ENCODE results near the gene IRF7. TPM values are rescaled to one million over a fixed set of nuclear protein-coding genes. Genes with fewer than 3 reads are reported as not detected.

Gene IRF7
- total RNA-seq, 1 experiment from 2014 or later: 80.8 TPM

- intact Hi-C loops (cut with micrococcal nuclease): no loop called here
- DNase-seq (no peak), ATAC-seq (no peak)
- BruUV-seq (replicated peaks): no TSS peak
- TF ChIP-seq, protein P1, sequence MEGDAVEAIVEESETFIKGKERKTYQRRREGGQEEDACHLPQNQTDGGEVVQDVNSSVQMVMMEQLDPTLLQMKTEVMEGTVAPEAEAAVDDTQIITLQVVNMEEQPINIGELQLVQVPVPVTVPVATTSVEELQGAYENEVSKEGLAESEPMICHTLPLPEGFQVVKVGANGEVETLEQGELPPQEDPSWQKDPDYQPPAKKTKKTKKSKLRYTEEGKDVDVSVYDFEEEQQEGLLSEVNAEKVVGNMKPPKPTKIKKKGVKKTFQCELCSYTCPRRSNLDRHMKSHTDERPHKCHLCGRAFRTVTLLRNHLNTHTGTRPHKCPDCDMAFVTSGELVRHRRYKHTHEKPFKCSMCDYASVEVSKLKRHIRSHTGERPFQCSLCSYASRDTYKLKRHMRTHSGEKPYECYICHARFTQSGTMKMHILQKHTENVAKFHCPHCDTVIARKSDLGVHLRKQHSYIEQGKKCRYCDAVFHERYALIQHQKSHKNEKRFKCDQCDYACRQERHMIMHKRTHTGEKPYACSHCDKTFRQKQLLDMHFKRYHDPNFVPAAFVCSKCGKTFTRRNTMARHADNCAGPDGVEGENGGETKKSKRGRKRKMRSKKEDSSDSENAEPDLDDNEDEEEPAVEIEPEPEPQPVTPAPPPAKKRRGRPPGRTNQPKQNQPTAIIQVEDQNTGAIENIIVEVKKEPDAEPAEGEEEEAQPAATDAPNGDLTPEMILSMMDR (conservative IDR thresholded peaks at IDR 0.05; ENCODE audit: low read depth, low read length): no peak
- TF ChIP-seq EZH2 (IDR thresholded peaks at IDR 0.05; ENCODE audit: low read length, unreplicated experiment) (no peak), EZH2phosphoT487 (IDR thresholded peaks at IDR 0.05; ENCODE audit: borderline replicate concordance, low read length) (no peak)
- Histone ChIP-seq H2AFZ (ENCODE audit: low read length) (no peak overlapping the region), H3K9ac (ENCODE audit: low read length) (no peak overlapping the region), H3K27ac (ENCODE audit: low read length) (no peak overlapping the region), H3F3A (ENCODE audit: low read length, unreplicated experiment) (no peaks in the 10 kb centered on the region), H3K4me2 (ENCODE audit: low read length) (no peak overlapping the region), H3K4me1 (ENCODE audit: insufficient read depth, low read length) (peaks cover 19% of the 10 kb centered on the region), H3K79me2 (ENCODE audit: low read length) (peaks cover 70% of the 10 kb centered on the region), H4K20me1 (ENCODE audit: low read length) (peaks cover 58% of the 10 kb centered on the region), H3K27me3 (ENCODE audit: low read length) (no peaks in the 10 kb centered on the region), H3K36me3 (ENCODE audit: low read depth, low read length) (peaks cover 18% of the 10 kb centered on the region; the same call in 1 of the 2 replicates), H3K4me3 (ENCODE audit: low read length) (no peak overlapping the region), H3K9me3 (ENCODE audit: low read length) (no peaks in the 10 kb centered on the region), H3K9me2 (replicated peaks; ENCODE audit: low read length) (no peaks in the 10 kb centered on the region)
- POLR2A ChIA-PET (ENCODE audit: unreplicated experiment): interaction anchor here (0.6 kb wide), 1 partner anchor 86 kb away, joined by 3 read pairs; no protein-coding TSS in a partner anchor
- CTCF ChIA-PET: interaction anchor here (0.7 kb wide), 1 partner anchor 80 kb away, joined by 6 read pairs; no protein-coding TSS in a partner anchor
Measured at GRCh38 chr11:581342-581741, 34.4 kb downstream of the IRF7 start.

DNA sequence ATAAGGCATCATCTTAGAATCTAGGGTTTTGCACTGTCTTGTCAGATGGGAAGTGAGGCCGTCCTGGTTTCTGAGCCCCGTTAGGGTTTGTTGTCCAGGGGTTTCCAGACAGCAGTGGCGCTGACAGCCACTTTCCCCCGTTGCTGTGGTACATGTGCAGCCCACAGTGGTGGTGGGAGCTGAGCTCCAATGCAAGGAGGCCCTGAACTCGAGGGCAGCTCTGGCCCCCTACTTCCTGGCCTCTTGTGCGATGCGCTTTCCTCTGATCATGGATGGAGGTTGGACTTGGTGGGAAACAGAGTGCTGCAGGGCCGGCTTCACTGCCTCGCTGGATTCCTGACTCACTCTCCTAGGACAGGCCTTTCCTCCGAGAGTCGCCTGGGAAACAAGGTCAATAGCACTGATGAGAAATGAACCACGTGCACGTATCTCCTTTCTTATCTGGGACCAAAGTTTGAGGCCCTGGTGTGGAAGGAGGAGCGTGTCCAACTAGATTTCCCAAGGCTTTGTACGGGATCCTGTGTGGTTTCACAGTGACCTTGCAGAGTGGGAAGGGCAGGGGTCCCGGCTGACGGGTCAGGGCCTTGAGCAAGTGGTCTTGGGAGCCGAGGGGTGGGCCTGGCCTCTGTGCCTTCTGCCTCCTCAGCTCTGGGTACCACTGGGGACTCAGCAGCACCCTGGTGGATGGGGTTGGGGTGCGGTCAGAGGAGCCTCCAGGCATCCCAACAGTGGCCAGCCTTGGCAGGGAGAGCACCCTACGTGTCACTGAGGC lies 35.7 kb downstream of the IRF7 start:
- no peak for TF ChIP-seq EZH2phosphoT487 (IDR thresholded peaks at IDR 0.05; ENCODE audit: borderline replicate concordance, low read length)
- TF ChIP-seq, protein P1 (conservative IDR thresholded peaks at IDR 0.05; ENCODE audit: low read depth, low read length): no peak
- ChIA-PET POLR2A (ENCODE audit: unreplicated experiment) (no interaction called here), CTCF (no interaction called here)
- Histone ChIP-seq H2AFZ (ENCODE audit: low read length) (no peak overlapping the region), H4K20me1 (ENCODE audit: low read length) (peaks cover 58% of the 10 kb centered on the region), H3F3A (ENCODE audit: low read length, unreplicated experiment) (no peaks in the 10 kb centered on the region), H3K4me3 (ENCODE audit: low read length) (no peak overlapping the region), H3K4me1 (ENCODE audit: insufficient read depth, low read length) (peaks cover 19% of the 10 kb centered on the region), H3K9ac (ENCODE audit: low read length) (no peak overlapping the region), H3K36me3 (ENCODE audit: low read depth, low read length) (peaks cover 17% of the 10 kb centered on the region; the same call in 1 of the 2 replicates), H3K4me2 (ENCODE audit: low read length) (no peak overlapping the region), H3K27me3 (ENCODE audit: low read length) (no peaks in the 10 kb centered on the region), H3K9me2 (replicated peaks; ENCODE audit: low read length) (no peaks in the 10 kb centered on the region), H3K79me2 (ENCODE audit: low read length) (peaks cover 76% of the 10 kb centered on the region), H3K9me3 (ENCODE audit: low read length) (no peaks in the 10 kb centered on the region), H3K27ac (ENCODE audit: low read length) (no peak overlapping the region)
- no TSS peak for BruUV-seq (replicated peaks)
- intact Hi-C loops (cut with micrococcal nuclease): no loop called here
- ATAC-seq (no peak), DNase-seq (no peak)
